ENCODE data around the gene CWC25.

CWC25 gene

GRCh38 chr17:38768417-38768816 lies 56.7 kb downstream of the CWC25 start:
- Histone ChIP-seq H3K27me3 (replicated peaks) (no peaks in the 10 kb centered on the region), H3K4me3 (ENCODE audit: low read depth, low read length) (no peak overlapping the region), H3K27ac (no peak overlapping the region), H3K36me3 (replicated peaks) (peaks cover 79% of the 10 kb centered on the region)
- TF ChIP-seq, protein P1, sequence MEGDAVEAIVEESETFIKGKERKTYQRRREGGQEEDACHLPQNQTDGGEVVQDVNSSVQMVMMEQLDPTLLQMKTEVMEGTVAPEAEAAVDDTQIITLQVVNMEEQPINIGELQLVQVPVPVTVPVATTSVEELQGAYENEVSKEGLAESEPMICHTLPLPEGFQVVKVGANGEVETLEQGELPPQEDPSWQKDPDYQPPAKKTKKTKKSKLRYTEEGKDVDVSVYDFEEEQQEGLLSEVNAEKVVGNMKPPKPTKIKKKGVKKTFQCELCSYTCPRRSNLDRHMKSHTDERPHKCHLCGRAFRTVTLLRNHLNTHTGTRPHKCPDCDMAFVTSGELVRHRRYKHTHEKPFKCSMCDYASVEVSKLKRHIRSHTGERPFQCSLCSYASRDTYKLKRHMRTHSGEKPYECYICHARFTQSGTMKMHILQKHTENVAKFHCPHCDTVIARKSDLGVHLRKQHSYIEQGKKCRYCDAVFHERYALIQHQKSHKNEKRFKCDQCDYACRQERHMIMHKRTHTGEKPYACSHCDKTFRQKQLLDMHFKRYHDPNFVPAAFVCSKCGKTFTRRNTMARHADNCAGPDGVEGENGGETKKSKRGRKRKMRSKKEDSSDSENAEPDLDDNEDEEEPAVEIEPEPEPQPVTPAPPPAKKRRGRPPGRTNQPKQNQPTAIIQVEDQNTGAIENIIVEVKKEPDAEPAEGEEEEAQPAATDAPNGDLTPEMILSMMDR (IDR thresholded peaks at IDR 0.05; ENCODE audit: low read depth, low read length, missing control alignments), result no peak
- no peak for DNase-seq
- in situ Hi-C loops (cut with HindIII; ENCODE audit: low pct_ligation_motif_present, low sequenced_read_pairs), result no loop called here

GRCh38 chr17:38766341-38766740 lies 58.8 kb downstream of the CWC25 start:
- DNase-seq, result no peak
- H3K27ac ChIP-seq, result no peak overlapping the region
- H3K4me3 ChIP-seq (ENCODE audit: low read depth, low read length), result no peak overlapping the region
- in situ Hi-C loops (cut with HindIII; ENCODE audit: low pct_ligation_motif_present, low sequenced_read_pairs), result no loop called here
- TF ChIP-seq, protein P1 (IDR thresholded peaks at IDR 0.05; ENCODE audit: low read depth, low read length, missing control alignments), result no peak
- no peaks in the 10 kb centered on the region for H3K27me3 ChIP-seq (replicated peaks)
- H3K36me3 ChIP-seq (replicated peaks), result peaks cover 72% of the 10 kb centered on the region

DNA sequence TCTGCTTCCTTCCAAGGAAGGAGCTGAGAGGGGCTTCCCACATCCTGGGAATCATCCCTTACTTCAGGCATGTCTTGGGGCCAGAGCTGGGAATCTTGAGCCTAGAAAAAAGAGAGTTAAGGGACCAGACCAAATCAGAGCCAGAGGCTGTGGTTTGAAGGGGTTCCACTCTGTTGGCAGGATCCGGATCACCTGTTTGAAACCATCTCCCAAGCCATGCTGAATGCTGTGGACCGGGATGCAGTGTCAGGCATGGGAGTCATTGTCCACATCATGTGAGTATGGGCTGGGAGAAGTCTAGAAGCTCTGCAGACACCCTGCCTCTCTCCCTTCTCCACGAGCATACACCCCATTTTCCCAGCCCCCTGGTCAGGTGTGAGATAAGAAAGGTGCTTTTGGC lies 62.9 kb downstream of the CWC25 start:
- TF ChIP-seq, protein P1 (IDR thresholded peaks at IDR 0.05; ENCODE audit: low read depth, low read length, missing control alignments), result no peak
- Histone ChIP-seq H3K4me3 (ENCODE audit: low read depth, low read length) (no peak overlapping the region), H3K36me3 (replicated peaks) (peaks cover 76% of the 10 kb centered on the region), H3K27ac (no peak overlapping the region), H3K27me3 (replicated peaks) (no peaks in the 10 kb centered on the region)
- in situ Hi-C loops (cut with HindIII; ENCODE audit: low pct_ligation_motif_present, low sequenced_read_pairs), result no loop called here
- no peak for DNase-seq

DNA sequence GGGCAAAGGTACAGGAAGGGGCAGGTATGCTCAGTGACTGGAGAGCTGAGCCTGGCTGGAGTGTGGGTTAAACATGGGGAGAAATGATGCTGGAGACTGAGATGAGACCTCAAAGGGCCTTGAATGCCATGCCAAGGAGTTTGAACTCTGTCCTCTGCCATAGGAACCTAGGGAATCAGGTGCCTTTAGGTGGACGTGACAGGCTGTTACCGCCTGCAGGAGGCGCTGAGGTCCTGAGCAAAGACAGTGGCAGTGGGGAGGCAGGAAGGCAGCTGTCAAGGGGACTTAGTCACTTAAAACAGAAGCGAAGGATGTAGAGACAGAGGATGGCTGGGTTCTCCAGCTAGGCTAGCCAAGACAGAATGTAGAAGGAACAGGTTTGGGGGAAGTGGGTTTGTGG lies 63.5 kb downstream of the CWC25 start:
- Histone ChIP-seq H3K27me3 (replicated peaks) (no peaks in the 10 kb centered on the region), H3K36me3 (replicated peaks) (peaks cover 77% of the 10 kb centered on the region), H3K4me3 (ENCODE audit: low read depth, low read length) (no peak overlapping the region), H3K27ac (no peak overlapping the region)
- DNase-seq, result peak; percentile 27
- TF ChIP-seq, protein P1 (IDR thresholded peaks at IDR 0.05; ENCODE audit: low read depth, low read length, missing control alignments), result peak; percentile 73
- in situ Hi-C loops (cut with HindIII; ENCODE audit: low pct_ligation_motif_present, low sequenced_read_pairs), result no loop called here

DNA sequence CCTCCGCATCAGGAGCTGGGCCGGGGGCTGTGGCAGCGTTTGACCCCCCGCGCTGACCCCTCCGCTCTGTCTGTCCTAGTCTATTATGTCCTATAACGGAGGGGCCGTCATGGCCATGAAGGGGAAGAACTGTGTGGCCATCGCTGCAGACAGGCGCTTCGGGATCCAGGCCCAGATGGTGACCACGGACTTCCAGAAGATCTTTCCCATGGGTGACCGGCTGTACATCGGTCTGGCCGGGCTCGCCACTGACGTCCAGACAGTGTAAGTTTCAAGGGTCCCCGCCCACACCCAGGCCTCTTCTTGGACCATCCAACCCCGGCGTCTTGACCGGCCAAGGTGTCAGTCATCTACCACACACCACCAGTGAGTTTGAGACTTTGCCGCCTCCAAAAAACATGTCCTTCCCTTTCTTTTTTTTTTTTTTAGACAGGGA lies 72.0 kb downstream of the CWC25 start:
- H3K36me3 ChIP-seq (replicated peaks), result peaks cover 31% of the 10 kb centered on the region
- TF ChIP-seq, protein P1 (IDR thresholded peaks at IDR 0.05; ENCODE audit: low read depth, low read length, missing control alignments), result no peak
- peak overlapping the region; percentile 77 for H3K27ac ChIP-seq
- H3K4me3 ChIP-seq (ENCODE audit: low read depth, low read length), result peak overlapping the region; percentile 99
- no peaks in the 10 kb centered on the region for H3K27me3 ChIP-seq (replicated peaks)
- no peak for DNase-seq
- in situ Hi-C loops (cut with HindIII; ENCODE audit: low pct_ligation_motif_present, low sequenced_read_pairs), result no loop called here
